Measurements from ENCODE around the gene SHROOM3.

GRCh38 chr4:76717431-76717830, 282.4 kb downstream of the SHROOM3 start:
- TF ChIP-seq CTCF (IDR thresholded peaks at IDR 0.05), result no peak
- no peak for TF ChIP-seq POLR2A (IDR thresholded peaks at IDR 0.05)

All from stomach (tissue), 4 donors.